ENCODE measurements around the gene CARS1.

The CARS1 gene

GRCh38 chr11:2961080-2961479 is 96.1 kb downstream of the CARS1 start:
- peaks cover 3% of the 10 kb centered on the region; the same call in 1 of the 2 replicates for H3K4me1 ChIP-seq (ENCODE audit: control insufficient read depth, low read length)
- no peaks in the 10 kb centered on the region for H3K9me3 ChIP-seq (ENCODE audit: control insufficient read depth, insufficient read depth, low read length)
- H3K27ac ChIP-seq (ENCODE audit: low read depth, low read length): no peak overlapping the region
- 0 out of 2 replicates have a peak, but pooled peaks cover 5% of the 10 kb centered on the region for H3F3A ChIP-seq (ENCODE audit: control insufficient read depth, insufficient read depth)
- H3K79me2 ChIP-seq (ENCODE audit: control insufficient read depth, low read length): peaks cover 61% of the 10 kb centered on the region
- no peaks in the 10 kb centered on the region for H3K9me2 ChIP-seq (replicated peaks; ENCODE audit: control insufficient read depth, low read length)
- H4K20me1 ChIP-seq (ENCODE audit: control insufficient read depth, insufficient read depth, low read depth, low read length): no peaks in the 10 kb centered on the region; the same call in none of the 2 replicates
- H3K4me2 ChIP-seq (ENCODE audit: low read length): no peak overlapping the region
- TF ChIP-seq EZH2phosphoT487 (IDR thresholded peaks at IDR 0.05; ENCODE audit: borderline replicate concordance, low read length): no peak
- TF ChIP-seq CTCF (IDR thresholded peaks at IDR 0.05; ENCODE audit: low read depth, low read length, poor library complexity, severe bottlenecking): no peak
- H3K27me3 ChIP-seq (ENCODE audit: control insufficient read depth, low read length): no peaks in the 10 kb centered on the region
- H3K4me3 ChIP-seq (ENCODE audit: low read length): no peak overlapping the region
- peaks cover 99% of the 10 kb centered on the region for H3K36me3 ChIP-seq (ENCODE audit: control insufficient read depth, low read length)

- Histone ChIP-seq H3K4me1 (ENCODE audit: control insufficient read depth, low read length) (peaks cover 3% of the 10 kb centered on the region; the same call in 1 of the 2 replicates), H3K4me3 (ENCODE audit: low read length) (no peak overlapping the region), H3K36me3 (ENCODE audit: control insufficient read depth, low read length) (peaks cover 99% of the 10 kb centered on the region), H3K27me3 (ENCODE audit: control insufficient read depth, low read length) (no peaks in the 10 kb centered on the region), H3K4me2 (ENCODE audit: low read length) (no peak overlapping the region), H3K9me3 (ENCODE audit: control insufficient read depth, insufficient read depth, low read length) (no peaks in the 10 kb centered on the region), H4K20me1 (ENCODE audit: control insufficient read depth, insufficient read depth, low read depth, low read length) (no peaks in the 10 kb centered on the region; the same call in none of the 2 replicates), H3K9me2 (replicated peaks; ENCODE audit: control insufficient read depth, low read length) (no peaks in the 10 kb centered on the region), H3K79me2 (ENCODE audit: control insufficient read depth, low read length) (peaks cover 51% of the 10 kb centered on the region), H3K27ac (ENCODE audit: low read depth, low read length) (no peak overlapping the region), H3F3A (ENCODE audit: control insufficient read depth, insufficient read depth) (0 out of 2 replicates have a peak, but pooled peaks cover 5% of the 10 kb centered on the region)
- TF ChIP-seq CTCF (IDR thresholded peaks at IDR 0.05; ENCODE audit: low read depth, low read length, poor library complexity, severe bottlenecking) (no peak), EZH2phosphoT487 (IDR thresholded peaks at IDR 0.05; ENCODE audit: borderline replicate concordance, low read length) (no peak)
Measured at GRCh38 chr11:2960139-2960538, 97.1 kb downstream of the CARS1 start.

GRCh38 chr11:2958251-2958650 is 99.0 kb downstream of the CARS1 start:
- TF ChIP-seq CTCF (IDR thresholded peaks at IDR 0.05; ENCODE audit: low read depth, low read length, poor library complexity, severe bottlenecking) (no peak), EZH2phosphoT487 (IDR thresholded peaks at IDR 0.05; ENCODE audit: borderline replicate concordance, low read length) (no peak)
- Histone ChIP-seq H3K27ac (ENCODE audit: low read depth, low read length) (no peak overlapping the region), H3K9me2 (replicated peaks; ENCODE audit: control insufficient read depth, low read length) (no peaks in the 10 kb centered on the region), H3K4me2 (ENCODE audit: low read length) (no peak overlapping the region), H3K79me2 (ENCODE audit: control insufficient read depth, low read length) (peaks cover 32% of the 10 kb centered on the region), H3K36me3 (ENCODE audit: control insufficient read depth, low read length) (peaks cover 99% of the 10 kb centered on the region), H4K20me1 (ENCODE audit: control insufficient read depth, insufficient read depth, low read depth, low read length) (no peaks in the 10 kb centered on the region; the same call in none of the 2 replicates), H3K4me3 (ENCODE audit: low read length) (no peak overlapping the region), H3K9me3 (ENCODE audit: control insufficient read depth, insufficient read depth, low read length) (no peaks in the 10 kb centered on the region), H3F3A (ENCODE audit: control insufficient read depth, insufficient read depth) (0 out of 2 replicates have a peak, but pooled peaks cover 5% of the 10 kb centered on the region), H3K4me1 (ENCODE audit: control insufficient read depth, low read length) (peaks cover 3% of the 10 kb centered on the region; the same call in 1 of the 2 replicates), H3K27me3 (ENCODE audit: control insufficient read depth, low read length) (no peaks in the 10 kb centered on the region)

Measured in DOHH2 (cell line).